Right lobe of liver (tissue), 4 donors: ENCODE results near the gene PDLIM5.

Experiments
- POLR2A ChIP-seq: fragments of 450-650 bp; IDR thresholded peaks from one replicate; pipeline ENCODE4 v1.6.1; 2017; ENCODE audit warnings: antibody characterized with exemption, mild to moderate bottlenecking
- TF ChIP-seq, protein P1 (sequence below), 4 donors: fragments of 200-600 bp in 3 of 4; fragments of 450-650 bp in 1 of 4; IDR thresholded peaks; one replicate each; pipeline versions ENCODE4 v1.5.1 to v1.8.0; 2016 to 2022; ENCODE audit warnings: antibody characterized with exemption in 4 of 4, mild to moderate bottlenecking in 2 of 4
- donor health status: DM: no; HTN: no; CAD: no.
- donor health status: DM: no; HTN: no; CAD: no.
- donor health status: DM: no; HTN: yes; CAD: no.

DNA sequence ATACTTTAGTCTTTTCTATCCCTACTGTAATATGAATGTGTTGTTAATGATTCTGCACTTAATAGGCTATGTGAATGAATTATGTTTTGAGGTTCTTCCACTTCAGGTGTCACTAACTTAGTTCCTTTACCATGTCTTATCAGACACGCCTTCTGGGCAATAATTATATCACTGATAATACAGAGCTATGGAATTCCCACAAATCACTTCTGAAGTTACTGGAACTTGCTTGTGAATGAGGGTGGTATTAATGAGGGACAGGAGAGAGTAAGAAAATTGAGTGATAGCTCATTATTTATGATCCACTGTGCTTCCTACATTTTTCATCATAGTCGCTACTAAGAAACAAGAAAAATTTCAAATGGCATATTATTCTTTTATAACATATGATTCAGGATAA, 130.0 kb downstream of the PDLIM5 start:
- TF ChIP-seq, protein P1, sequence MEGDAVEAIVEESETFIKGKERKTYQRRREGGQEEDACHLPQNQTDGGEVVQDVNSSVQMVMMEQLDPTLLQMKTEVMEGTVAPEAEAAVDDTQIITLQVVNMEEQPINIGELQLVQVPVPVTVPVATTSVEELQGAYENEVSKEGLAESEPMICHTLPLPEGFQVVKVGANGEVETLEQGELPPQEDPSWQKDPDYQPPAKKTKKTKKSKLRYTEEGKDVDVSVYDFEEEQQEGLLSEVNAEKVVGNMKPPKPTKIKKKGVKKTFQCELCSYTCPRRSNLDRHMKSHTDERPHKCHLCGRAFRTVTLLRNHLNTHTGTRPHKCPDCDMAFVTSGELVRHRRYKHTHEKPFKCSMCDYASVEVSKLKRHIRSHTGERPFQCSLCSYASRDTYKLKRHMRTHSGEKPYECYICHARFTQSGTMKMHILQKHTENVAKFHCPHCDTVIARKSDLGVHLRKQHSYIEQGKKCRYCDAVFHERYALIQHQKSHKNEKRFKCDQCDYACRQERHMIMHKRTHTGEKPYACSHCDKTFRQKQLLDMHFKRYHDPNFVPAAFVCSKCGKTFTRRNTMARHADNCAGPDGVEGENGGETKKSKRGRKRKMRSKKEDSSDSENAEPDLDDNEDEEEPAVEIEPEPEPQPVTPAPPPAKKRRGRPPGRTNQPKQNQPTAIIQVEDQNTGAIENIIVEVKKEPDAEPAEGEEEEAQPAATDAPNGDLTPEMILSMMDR (IDR thresholded peaks at IDR 0.05), result no peak
- TF ChIP-seq POLR2A, result no peak
